KMS-11 (cell line): Measurements from ENCODE around the gene CEP126.

Source experiments
- H2AFZ ChIP-seq: fragments of 200-600 bp; sonication (generic); 2 replicates; pipeline ENCODE4 v1.6.1; 2016; ENCODE audit warnings: antibody characterized with exemption, mixed run types, low read depth
- H3K27ac ChIP-seq: fragments of 200-600 bp; sonication (generic); 2 replicates; pipeline ENCODE4 v1.6.1; 2016; ENCODE audit warnings: mild to moderate bottlenecking, mixed run types
- H3K27me3 ChIP-seq: fragments of 200-600 bp; sonication (generic); 2 replicates; pipeline ENCODE4 v1.6.1; 2017; ENCODE audit warnings: mild to moderate bottlenecking, low read depth, mixed run types, moderate library complexity; ENCODE audit not compliant: insufficient read depth
- H3K36me3 ChIP-seq: fragments of 200-600 bp; sonication (generic); 2 replicates; pipeline ENCODE4 v1.6.1; 2017; ENCODE audit warnings: mild to moderate bottlenecking, mixed run types; ENCODE audit not compliant: insufficient read depth
- H3K4me1 ChIP-seq: fragments of 200-600 bp; sonication (generic); 2 replicates; pipeline ENCODE4 v1.6.1; 2016; ENCODE audit warnings: mild to moderate bottlenecking, low read depth, mixed run types; ENCODE audit not compliant: poor library complexity, severe bottlenecking
- H3K4me2 ChIP-seq: fragments of 200-600 bp; sonication (generic); 2 replicates; pipeline ENCODE4 v1.7.0; 2016; ENCODE audit warnings: mild to moderate bottlenecking, mixed run types
- H3K4me3 ChIP-seq: fragments of 200-600 bp; sonication (generic); IDR thresholded peaks from 2 replicates; pipeline ENCODE4 v1.6.1; 2017; ENCODE audit warnings: low read depth, low read length, mixed read lengths; ENCODE audit not compliant: insufficient read depth
- H3K79me2 ChIP-seq: fragments of 200-600 bp; sonication (generic); 2 replicates; pipeline ENCODE4 v1.6.1; 2016; ENCODE audit warnings: low read depth, mixed run types; ENCODE audit not compliant: insufficient read depth
- H3K9ac ChIP-seq: fragments of 200-600 bp; sonication (generic); 2 replicates; pipeline ENCODE4 v1.6.1; 2016; ENCODE audit warnings: mild to moderate bottlenecking, mixed run types
- H4K20me1 ChIP-seq: fragments of 200-600 bp; sonication (generic); 2 replicates; pipeline ENCODE4 v1.6.1; 2016; ENCODE audit warnings: mild to moderate bottlenecking, mixed run types; ENCODE audit not compliant: insufficient read depth
- TF ChIP-seq, protein P1 (sequence below): fragments of 200-600 bp; sonication (generic); conservative IDR thresholded peaks from 2 replicates; pipeline ENCODE4 v1.6.1; 2017; ENCODE audit warnings: low read depth, mild to moderate bottlenecking, antibody characterized with exemption, low read length, moderate library complexity, mixed read lengths

Gene CEP126

GRCh38 chr11:101912823-101913284 is 2.0 kb upstream of the CEP126 start:
- Histone ChIP-seq H4K20me1 (no peaks in the 10 kb centered on the region), H3K4me2 (no peak overlapping the region), H3K9ac (no peak overlapping the region), H3K27me3 (no peaks in the 10 kb centered on the region), H3K4me1 (peaks cover 25% of the 10 kb centered on the region), H3K27ac (no peak overlapping the region), H2AFZ (no peak overlapping the region), H3K36me3 (no peaks in the 10 kb centered on the region), H3K79me2 (no peaks in the 10 kb centered on the region), H3K4me3 (no peak overlapping the region)
- TF ChIP-seq, protein P1, sequence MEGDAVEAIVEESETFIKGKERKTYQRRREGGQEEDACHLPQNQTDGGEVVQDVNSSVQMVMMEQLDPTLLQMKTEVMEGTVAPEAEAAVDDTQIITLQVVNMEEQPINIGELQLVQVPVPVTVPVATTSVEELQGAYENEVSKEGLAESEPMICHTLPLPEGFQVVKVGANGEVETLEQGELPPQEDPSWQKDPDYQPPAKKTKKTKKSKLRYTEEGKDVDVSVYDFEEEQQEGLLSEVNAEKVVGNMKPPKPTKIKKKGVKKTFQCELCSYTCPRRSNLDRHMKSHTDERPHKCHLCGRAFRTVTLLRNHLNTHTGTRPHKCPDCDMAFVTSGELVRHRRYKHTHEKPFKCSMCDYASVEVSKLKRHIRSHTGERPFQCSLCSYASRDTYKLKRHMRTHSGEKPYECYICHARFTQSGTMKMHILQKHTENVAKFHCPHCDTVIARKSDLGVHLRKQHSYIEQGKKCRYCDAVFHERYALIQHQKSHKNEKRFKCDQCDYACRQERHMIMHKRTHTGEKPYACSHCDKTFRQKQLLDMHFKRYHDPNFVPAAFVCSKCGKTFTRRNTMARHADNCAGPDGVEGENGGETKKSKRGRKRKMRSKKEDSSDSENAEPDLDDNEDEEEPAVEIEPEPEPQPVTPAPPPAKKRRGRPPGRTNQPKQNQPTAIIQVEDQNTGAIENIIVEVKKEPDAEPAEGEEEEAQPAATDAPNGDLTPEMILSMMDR = no peak

DNA sequence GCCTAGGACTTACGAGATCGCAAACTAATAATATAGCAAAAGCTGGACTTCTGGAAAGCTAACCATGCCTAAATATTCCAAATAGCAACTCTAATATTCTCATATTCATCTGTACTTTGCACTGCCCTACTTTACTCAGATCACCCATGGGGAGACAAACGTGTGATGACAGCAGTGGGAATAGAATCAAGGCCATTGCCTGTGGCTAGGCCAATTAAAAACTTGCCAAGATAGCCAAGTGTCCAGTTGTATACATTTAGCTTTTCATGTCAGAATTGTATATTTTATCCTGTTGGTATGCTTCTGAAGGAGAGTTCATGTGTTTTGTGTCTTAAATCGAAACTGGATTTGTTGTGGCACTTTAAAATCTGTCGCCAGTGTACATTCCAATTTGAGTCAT is 1.2 kb upstream of the CEP126 start:
- Histone ChIP-seq H4K20me1 (no peaks in the 10 kb centered on the region), H2AFZ (no peak overlapping the region), H3K27ac (no peak overlapping the region), H3K79me2 (no peaks in the 10 kb centered on the region), H3K4me1 (peaks cover 26% of the 10 kb centered on the region), H3K36me3 (no peaks in the 10 kb centered on the region), H3K27me3 (no peaks in the 10 kb centered on the region), H3K4me3 (no peak overlapping the region), H3K9ac (no peak overlapping the region), H3K4me2 (no peak overlapping the region)
- TF ChIP-seq, protein P1 = no peak

DNA sequence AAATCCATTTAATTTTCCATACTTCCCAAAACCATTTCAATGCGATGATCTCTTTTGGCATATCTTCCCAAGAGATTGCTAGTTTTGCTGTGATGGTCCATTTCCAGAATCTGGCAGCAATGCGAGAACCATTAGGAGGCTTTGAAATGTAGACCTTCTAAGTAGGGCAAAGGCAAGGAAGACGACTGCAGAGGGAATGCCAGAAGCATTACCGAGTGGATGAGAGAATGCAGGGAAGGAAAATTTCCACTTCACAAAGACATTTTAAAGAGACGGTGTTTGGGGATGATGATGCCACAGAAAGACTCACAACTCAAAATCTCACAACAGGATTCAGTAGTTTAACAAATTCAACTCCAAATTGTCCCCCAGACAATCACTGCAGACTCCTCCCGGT is 471 bp upstream of the CEP126 start:
- H3K4me3 ChIP-seq = peak overlapping the region; percentile 7

DNA sequence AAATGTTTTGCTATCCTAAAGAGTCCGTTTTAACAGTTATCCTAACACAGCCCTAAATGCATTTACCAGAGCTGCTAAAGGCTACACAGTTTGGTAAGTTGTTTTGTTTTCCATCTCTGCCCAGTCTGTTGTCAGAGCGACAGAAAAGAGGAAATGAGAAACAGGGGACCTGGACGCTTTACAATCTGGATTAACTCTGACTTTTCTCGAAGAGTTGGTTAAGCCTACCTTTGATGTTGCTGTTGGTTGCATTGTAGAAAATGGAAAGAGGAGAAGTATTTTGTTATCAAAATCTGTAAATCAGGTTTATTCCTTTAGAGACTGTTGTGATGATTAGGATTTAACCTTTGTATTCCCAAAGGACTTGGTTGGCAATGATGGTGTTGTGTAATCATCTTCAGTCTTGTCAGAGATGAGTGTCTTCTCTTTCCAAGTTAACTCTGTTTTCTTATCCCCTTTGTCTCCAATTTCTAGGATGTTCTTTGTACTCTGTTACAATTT is 1.0 kb downstream of the CEP126 start:
- peaks cover 26% of the 10 kb centered on the region for H3K4me1 ChIP-seq
- H4K20me1 ChIP-seq = no peaks in the 10 kb centered on the region
- peak overlapping the region; percentile 98 for H3K9ac ChIP-seq
- peak overlapping the region; percentile 10 for H3K4me3 ChIP-seq
- H3K27me3 ChIP-seq = no peaks in the 10 kb centered on the region
- H3K4me2 ChIP-seq = peak overlapping the region; percentile 63
- H3K79me2 ChIP-seq = no peaks in the 10 kb centered on the region
- peak overlapping the region; percentile 100 for H3K27ac ChIP-seq
- TF ChIP-seq, protein P1 = no peak
- no peaks in the 10 kb centered on the region for H3K36me3 ChIP-seq
- H2AFZ ChIP-seq = peak overlapping the region; percentile 82

More for the DNA sequence above, 471 bp upstream of the CEP126 start:
- Histone ChIP-seq H3K36me3 (no peaks in the 10 kb centered on the region), H3K27ac (peak overlapping the region; percentile 100; the same call in 1 of the 2 replicates), H3K27me3 (no peaks in the 10 kb centered on the region), H3K4me1 (peaks cover 26% of the 10 kb centered on the region), H3K79me2 (no peaks in the 10 kb centered on the region), H3K9ac (no peak overlapping the region), H4K20me1 (no peaks in the 10 kb centered on the region), H2AFZ (peak overlapping the region; percentile 82), H3K4me2 (peak overlapping the region; percentile 71)
- TF ChIP-seq, protein P1 = no peak
